ENCODE results near the gene ZNF462. TPM values are rescaled to one million over a fixed set of nuclear protein-coding genes. Genes with fewer than 3 reads are reported as not detected.

The ZNF462 gene
- total RNA-seq, 1 experiment from 2014 or later = 34.5 TPM

GRCh38 chr9:106958955-106959657, 96.1 kb downstream of the ZNF462 start:
- no peak overlapping the region for H3K4me3 Mint-ChIP-seq (ENCODE audit: unreplicated experiment)
- H3K27me3 ChIP-seq (replicated peaks; ENCODE audit: control insufficient read depth, insufficient read depth, low read length) = no peaks in the 10 kb centered on the region
- DNase-seq = no peak
- H3K4me1 ChIP-seq = no peaks in the 10 kb centered on the region
- H3K4me1 Mint-ChIP-seq (ENCODE audit: low read depth, unreplicated experiment) = no peaks in the 10 kb centered on the region
- H3K9me3 Mint-ChIP-seq (ENCODE audit: unreplicated experiment) = peaks cover 12% of the 10 kb centered on the region
- no TSS peak for BruUV-seq (replicated peaks)
- no peaks in the 10 kb centered on the region for H3K27me3 Mint-ChIP-seq (ENCODE audit: insufficient read depth, unreplicated experiment)
- no peak overlapping the region for H3K27ac Mint-ChIP-seq (ENCODE audit: unreplicated experiment)
- POLR2A ChIA-PET = no interaction called here
- no peak for TF ChIP-seq CTCF (IDR thresholded peaks at IDR 0.05; ENCODE audit: insufficient read depth in 1 of 2, low read depth in 1 of 2, low read length in 1 of 2, severe bottlenecking in 1 of 2, unreplicated experiment in 1 of 2)
- H3K36me3 Mint-ChIP-seq (ENCODE audit: insufficient read depth, unreplicated experiment) = peaks cover 26% of the 10 kb centered on the region
- CTCF ChIA-PET = no interaction called here
- no peaks in the 10 kb centered on the region for H3K36me3 ChIP-seq (ENCODE audit: control insufficient read depth, insufficient read depth, low read length)
- intact Hi-C loops (cut with micrococcal nuclease; ENCODE audit: unreplicated experiment) = no loop called here
- no peaks in the 10 kb centered on the region for H3K9me3 ChIP-seq
- no peak overlapping the region for H3K4me3 ChIP-seq (ENCODE audit: low read depth, low read length)

GRCh38 chr9:106960258-106960657, 97.3 kb downstream of the ZNF462 start:
- H3K27ac Mint-ChIP-seq (ENCODE audit: unreplicated experiment) = no peak overlapping the region
- intact Hi-C loops (cut with micrococcal nuclease; ENCODE audit: unreplicated experiment) = no loop called here

GRCh38 chr9:106961623-106962022, 98.7 kb downstream of the ZNF462 start:
- POLR2A ChIA-PET = no interaction called here
- Histone ChIP-seq H3K36me3 (ENCODE audit: control insufficient read depth, insufficient read depth, low read length) (no peaks in the 10 kb centered on the region), H3K4me1 (peaks cover 5% of the 10 kb centered on the region; the same call in 1 of the 2 replicates), H3K9me3 (no peaks in the 10 kb centered on the region), H3K4me3 (ENCODE audit: low read depth, low read length) (no peak overlapping the region), H3K27me3 (replicated peaks; ENCODE audit: control insufficient read depth, insufficient read depth, low read length) (no peaks in the 10 kb centered on the region)
- Mint-ChIP-seq H3K4me3 (ENCODE audit: unreplicated experiment) (no peak overlapping the region), H3K36me3 (ENCODE audit: insufficient read depth, unreplicated experiment) (peaks cover 29% of the 10 kb centered on the region), H3K27ac (ENCODE audit: unreplicated experiment) (no peak overlapping the region), H3K9me3 (ENCODE audit: unreplicated experiment) (peaks cover 12% of the 10 kb centered on the region), H3K27me3 (ENCODE audit: insufficient read depth, unreplicated experiment) (no peaks in the 10 kb centered on the region), H3K4me1 (ENCODE audit: low read depth, unreplicated experiment) (peaks cover 6% of the 10 kb centered on the region)
- TF ChIP-seq CTCF (IDR thresholded peaks at IDR 0.05; ENCODE audit: insufficient read depth in 1 of 2, low read depth in 1 of 2, low read length in 1 of 2, severe bottlenecking in 1 of 2, unreplicated experiment in 1 of 2) = no peak
- BruUV-seq (replicated peaks) = no TSS peak
- DNase-seq = no peak
- intact Hi-C loops (cut with micrococcal nuclease; ENCODE audit: unreplicated experiment) = no loop called here
- CTCF ChIA-PET = no interaction called here

More at GRCh38 chr9:106960258-106960657, 97.3 kb downstream of the ZNF462 start:
- Mint-ChIP-seq H3K9me3 (ENCODE audit: unreplicated experiment) (peaks cover 12% of the 10 kb centered on the region), H3K36me3 (ENCODE audit: insufficient read depth, unreplicated experiment) (peaks cover 32% of the 10 kb centered on the region), H3K4me3 (ENCODE audit: unreplicated experiment) (no peak overlapping the region), H3K27me3 (ENCODE audit: insufficient read depth, unreplicated experiment) (no peaks in the 10 kb centered on the region), H3K4me1 (ENCODE audit: low read depth, unreplicated experiment) (no peaks in the 10 kb centered on the region)
- ChIA-PET CTCF (no interaction called here), POLR2A (no interaction called here)
- BruUV-seq (replicated peaks) = no TSS peak
- no peaks in the 10 kb centered on the region for H3K9me3 ChIP-seq
- H3K4me3 ChIP-seq (ENCODE audit: low read depth, low read length) = no peak overlapping the region
- H3K36me3 ChIP-seq (ENCODE audit: control insufficient read depth, insufficient read depth, low read length) = no peaks in the 10 kb centered on the region
- no peak for TF ChIP-seq CTCF (IDR thresholded peaks at IDR 0.05; ENCODE audit: insufficient read depth in 1 of 2, low read depth in 1 of 2, low read length in 1 of 2, severe bottlenecking in 1 of 2, unreplicated experiment in 1 of 2)
- DNase-seq = no peak
- no peaks in the 10 kb centered on the region for H3K27me3 ChIP-seq (replicated peaks; ENCODE audit: control insufficient read depth, insufficient read depth, low read length)
- H3K4me1 ChIP-seq = no peaks in the 10 kb centered on the region

All from Caco-2 (cell line).